ENCODE data around the gene GLOD4.

DNA sequence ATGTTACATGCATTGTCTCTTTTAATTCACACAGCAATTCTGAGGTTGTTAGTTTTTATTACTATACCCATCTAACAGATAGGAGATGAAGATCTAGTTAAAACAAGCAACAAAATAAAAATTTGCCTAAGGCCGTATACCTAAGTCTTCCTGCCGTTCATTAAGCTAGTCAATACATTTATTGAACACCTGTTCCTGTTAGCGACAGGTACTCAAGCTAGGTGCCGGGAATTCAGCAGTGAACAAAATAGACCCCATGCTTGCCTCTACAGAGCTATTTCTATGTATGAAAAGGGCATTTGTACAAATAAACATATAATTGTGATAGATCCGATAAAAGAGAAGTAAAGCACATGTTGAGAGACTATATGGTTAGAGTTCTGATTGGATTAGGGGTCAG, 64.0 kb downstream of the GLOD4 start:
- TF ChIP-seq CTCF (IDR thresholded peaks at IDR 0.05) = no peak
- TF ChIP-seq EP300 (IDR thresholded peaks at IDR 0.05) = no peak
- no peak for TF ChIP-seq POLR2A (IDR thresholded peaks at IDR 0.05)

Measured in tibial nerve (tissue), 4 donors.